ENCODE data around the gene MSL2. TPM values are rescaled to one million over a fixed set of nuclear protein-coding genes. Genes with fewer than 3 reads are reported as not detected.

The MSL2 gene
- total RNA-seq, 1 experiment from 2014 or later, result 37.8 TPM

- Mint-ChIP-seq H3K36me3 (peaks cover 9% of the 10 kb centered on the region; the same call in 1 of the 2 replicates), H3K27me3 (ENCODE audit: low read depth) (peaks cover 17% of the 10 kb centered on the region), H3K4me1 (peaks cover 7% of the 10 kb centered on the region), H3K9me3 (no peaks in the 10 kb centered on the region), H3K4me3 (no peak overlapping the region), H3K27ac (no peak overlapping the region)
- DNase-seq (ENCODE audit: low spot score), result no peak
- CTCF ChIA-PET, result interaction anchor here (0.6 kb wide), 1 partner anchor 625 kb away, joined by 4 read pairs; no protein-coding TSS in a partner anchor
- TF ChIP-seq CBFB (CRISPR knock-in tag; IDR thresholded peaks at IDR 0.05; ENCODE audit: low read depth), result no peak
- no peak for TF ChIP-seq PREB (CRISPR knock-in tag; IDR thresholded peaks at IDR 0.05; ENCODE audit: borderline replicate concordance)
- TF ChIP-seq RORB (CRISPR knock-in tag; IDR thresholded peaks at IDR 0.05), result no peak
- TF ChIP-seq GRHL2 (CRISPR knock-in tag; IDR thresholded peaks at IDR 0.05; ENCODE audit: insufficient replicate concordance, severe bottlenecking), result no peak
- TF ChIP-seq SP1 (CRISPR knock-in tag; conservative IDR thresholded peaks at IDR 0.05), result no peak
- ATAC-seq, result no peak
- POLR2A ChIA-PET, result no interaction called here
These were observed 54.2 kb downstream of the MSL2 start for GRCh38 chr3:136141891-136142290.

GRCh38 chr3:136141291-136141785 is 54.8 kb downstream of the MSL2 start:
- no peak for ATAC-seq
- TF ChIP-seq ZNF416 (CRISPR knock-in tag; IDR thresholded peaks at IDR 0.05) (no peak), PREB (CRISPR knock-in tag; IDR thresholded peaks at IDR 0.05; ENCODE audit: borderline replicate concordance) (no peak), NFE2L1 (CRISPR knock-in tag; IDR thresholded peaks at IDR 0.05) (no peak), ZBTB43 (CRISPR knock-in tag; IDR thresholded peaks at IDR 0.05) (no peak), FOXP4 (CRISPR knock-in tag; IDR thresholded peaks at IDR 0.05) (no peak), MAX (CRISPR knock-in tag; IDR thresholded peaks at IDR 0.05) (no peak), ZSCAN18 (CRISPR knock-in tag; IDR thresholded peaks at IDR 0.05) (no peak), AFF4 (CRISPR knock-in tag; IDR thresholded peaks at IDR 0.05; ENCODE audit: borderline replicate concordance) (no peak), MXD4 (CRISPR knock-in tag; IDR thresholded peaks at IDR 0.05; ENCODE audit: borderline replicate concordance) (no peak), HMGXB4 (CRISPR knock-in tag; IDR thresholded peaks at IDR 0.05) (no peak)
- Mint-ChIP-seq H3K36me3 (peaks cover 8% of the 10 kb centered on the region; the same call in 1 of the 2 replicates), H3K9me3 (no peaks in the 10 kb centered on the region), H3K4me3 (no peak overlapping the region), H3K27me3 (ENCODE audit: low read depth) (peaks cover 17% of the 10 kb centered on the region), H3K27ac (no peak overlapping the region), H3K4me1 (peaks cover 7% of the 10 kb centered on the region)
- ChIA-PET CTCF (interaction anchor here (0.6 kb wide), 1 partner anchor 625 kb away, joined by 4 read pairs; no protein-coding TSS in a partner anchor), POLR2A (no interaction called here)
- no peak for DNase-seq (ENCODE audit: low spot score)

Measured in WTC11 (cell line).